ENCODE data around the gene ZCCHC17.

ZCCHC17 gene

GRCh38 chr1:31387612-31388011 lies 90.8 kb downstream of the ZCCHC17 start:
- Histone ChIP-seq H2AFZ (ENCODE audit: low read depth, low read length) (no peak overlapping the region), H3K4me1 (ENCODE audit: low read length) (no peaks in the 10 kb centered on the region), H3K9me3 (ENCODE audit: insufficient read depth, low read length) (no peaks in the 10 kb centered on the region), H3K36me3 (replicated peaks; ENCODE audit: low read depth, low read length) (no peaks in the 10 kb centered on the region), H4K20me1 (ENCODE audit: insufficient read depth, low read length) (no peaks in the 10 kb centered on the region), H3K27me3 (ENCODE audit: low read depth, low read length) (no peaks in the 10 kb centered on the region), H3K9ac (ENCODE audit: low read length) (no peak overlapping the region), H3K27ac (ENCODE audit: low read length) (no peak overlapping the region), H3K4me2 (ENCODE audit: low read length) (no peak overlapping the region), H3K4me3 (ENCODE audit: low read length) (no peak overlapping the region), H3K79me2 (ENCODE audit: low read length) (no peaks in the 10 kb centered on the region)
- TF ChIP-seq CTCF (IDR thresholded peaks at IDR 0.05; ENCODE audit: low read depth, low read length) (no peak), EZH2phosphoT487 (IDR thresholded peaks at IDR 0.05; ENCODE audit: low read depth) (no peak)

GRCh38 chr1:31389616-31390015 lies 92.8 kb downstream of the ZCCHC17 start:
- no peak for TF ChIP-seq EZH2phosphoT487 (IDR thresholded peaks at IDR 0.05; ENCODE audit: low read depth)
- no peak for TF ChIP-seq CTCF (IDR thresholded peaks at IDR 0.05; ENCODE audit: low read depth, low read length)
- Histone ChIP-seq H3K27me3 (ENCODE audit: low read depth, low read length) (no peaks in the 10 kb centered on the region), H3K4me3 (ENCODE audit: low read length) (no peak overlapping the region), H4K20me1 (ENCODE audit: insufficient read depth, low read length) (no peaks in the 10 kb centered on the region), H3K9me3 (ENCODE audit: insufficient read depth, low read length) (no peaks in the 10 kb centered on the region), H3K36me3 (replicated peaks; ENCODE audit: low read depth, low read length) (no peaks in the 10 kb centered on the region), H3K27ac (ENCODE audit: low read length) (no peak overlapping the region), H3K4me1 (ENCODE audit: low read length) (no peaks in the 10 kb centered on the region; the same call in 1 of the 2 replicates), H3K79me2 (ENCODE audit: low read length) (no peaks in the 10 kb centered on the region), H2AFZ (ENCODE audit: low read depth, low read length) (no peak overlapping the region), H3K4me2 (ENCODE audit: low read length) (no peak overlapping the region), H3K9ac (ENCODE audit: low read length) (no peak overlapping the region)

- H3K4me3 ChIP-seq (ENCODE audit: low read length): no peak overlapping the region
- H3K4me2 ChIP-seq (ENCODE audit: low read length): no peak overlapping the region
- H4K20me1 ChIP-seq (ENCODE audit: insufficient read depth, low read length): no peaks in the 10 kb centered on the region
- no peak overlapping the region for H2AFZ ChIP-seq (ENCODE audit: low read depth, low read length)
- H3K4me1 ChIP-seq (ENCODE audit: low read length): no peaks in the 10 kb centered on the region; the same call in 1 of the 2 replicates
- no peaks in the 10 kb centered on the region for H3K36me3 ChIP-seq (replicated peaks; ENCODE audit: low read depth, low read length)
- no peaks in the 10 kb centered on the region for H3K79me2 ChIP-seq (ENCODE audit: low read length)
- no peak overlapping the region for H3K9ac ChIP-seq (ENCODE audit: low read length)
- no peaks in the 10 kb centered on the region for H3K27me3 ChIP-seq (ENCODE audit: low read depth, low read length)
- no peaks in the 10 kb centered on the region for H3K9me3 ChIP-seq (ENCODE audit: insufficient read depth, low read length)
- no peak overlapping the region for H3K27ac ChIP-seq (ENCODE audit: low read length)
- TF ChIP-seq CTCF (IDR thresholded peaks at IDR 0.05; ENCODE audit: low read depth, low read length): no peak
- TF ChIP-seq EZH2phosphoT487 (IDR thresholded peaks at IDR 0.05; ENCODE audit: low read depth): no peak
These were observed 93.2 kb downstream of the ZCCHC17 start for GRCh38 chr1:31390071-31390470.

GRCh38 chr1:31393463-31393862 lies 96.6 kb downstream of the ZCCHC17 start:
- Histone ChIP-seq H2AFZ (ENCODE audit: low read depth, low read length) (no peak overlapping the region), H4K20me1 (ENCODE audit: insufficient read depth, low read length) (no peaks in the 10 kb centered on the region), H3K4me1 (ENCODE audit: low read length) (no peaks in the 10 kb centered on the region; the same call in 1 of the 2 replicates), H3K27me3 (ENCODE audit: low read depth, low read length) (no peaks in the 10 kb centered on the region), H3K4me2 (ENCODE audit: low read length) (no peak overlapping the region), H3K4me3 (ENCODE audit: low read length) (no peak overlapping the region), H3K36me3 (replicated peaks; ENCODE audit: low read depth, low read length) (no peaks in the 10 kb centered on the region), H3K9me3 (ENCODE audit: insufficient read depth, low read length) (no peaks in the 10 kb centered on the region), H3K27ac (ENCODE audit: low read length) (no peak overlapping the region), H3K79me2 (ENCODE audit: low read length) (no peaks in the 10 kb centered on the region), H3K9ac (ENCODE audit: low read length) (no peak overlapping the region)
- TF ChIP-seq EZH2phosphoT487 (IDR thresholded peaks at IDR 0.05; ENCODE audit: low read depth): no peak
- no peak for TF ChIP-seq CTCF (IDR thresholded peaks at IDR 0.05; ENCODE audit: low read depth, low read length)
